ENCODE measurements around the gene PLEKHF1.

GRCh38 chr19:29690842-29691241 is 25.6 kb downstream of the PLEKHF1 start:
- no peak for TF ChIP-seq USF2 (IDR thresholded peaks at IDR 0.05; ENCODE audit: low read length)
- peak; percentile 86 to 90 for TF ChIP-seq RAD21 (IDR thresholded peaks at IDR 0.05 in 1 of 2, conservative IDR thresholded peaks at IDR 0.05 in 1 of 2; ENCODE audit: low read depth in 2 of 2, low read length in 2 of 2)
- TF ChIP-seq EP300 (IDR thresholded peaks at IDR 0.05; ENCODE audit: borderline replicate concordance in 1 of 2, low read depth in 2 of 2, low read length in 2 of 2) = no peak
- TF ChIP-seq CTCF (IDR thresholded peaks at IDR 0.05; ENCODE audit: control extremely low read depth in 1 of 3, insufficient read depth in 1 of 3, low read depth in 1 of 3, low read length in 3 of 3) = peak; percentile 21 to 77 (median 66)
- TF ChIP-seq POLR2A (IDR thresholded peaks at IDR 0.05; ENCODE audit: control extremely low read depth in 1 of 2, low read depth in 2 of 2, low read length in 2 of 2) = no peak
- TF ChIP-seq NRF1 (IDR thresholded peaks at IDR 0.05; ENCODE audit: low read depth, low read length) = no peak
- TF ChIP-seq YY1 (IDR thresholded peaks at IDR 0.05; ENCODE audit: low read depth, low read length) = no peak
- no peak for TF ChIP-seq ATF2 (IDR thresholded peaks at IDR 0.05; ENCODE audit: low read length)
- peak; percentile 40; the same call in 1 of the 2 replicates for TF ChIP-seq TCF12 (IDR thresholded peaks at IDR 0.05; ENCODE audit: low read depth, low read length)
- TF ChIP-seq SIN3A (conservative IDR thresholded peaks at IDR 0.05 in 1 of 2, IDR thresholded peaks at IDR 0.05 in 1 of 2; ENCODE audit: low read depth in 1 of 2, low read length in 2 of 2) = 0 out of 4 replicates have a peak, but pooled peaks of 1 of the 2 experiments have one; percentile 28
- no peak for TF ChIP-seq CEBPB (IDR thresholded peaks at IDR 0.05; ENCODE audit: low read depth, low read length)

Measured in H1 (cell line).